RPMI7951 (cell line): Measurements from ENCODE around the gene GPC3. TPM values are rescaled to one million over a fixed set of nuclear protein-coding genes. Genes with fewer than 3 reads are reported as not detected.
"Not testable (repeated sequence)": the region's sequence is repeated elsewhere in the genome, so short reads cannot be mapped to it uniquely, and the experiment has no call there.

ENCODE experiments used
- DNase-seq: peaks from one replicate; pipeline ENCODE4 v3.0.0-alpha.2; 2012; ENCODE audit warnings: low read depth
- total RNA-seq: library from RNA; depleted of rRNA; stranded (reverse); fragments of >200 nt; shearing (Covaris generic); gene quantifications from 2 replicates; pipeline ENCODE4 v1.2.3, GENCODE V29; 2014; rRNA removed

The GPC3 gene
- total RNA-seq = 0.49 and 0.84 TPM in 2 replicates

GRCh38 chrX:133985164-133985966 lies at the start of gene GPC3:
Gene GPC3, minus strand, starts transcription at chrX:133985594.
- peak; percentile 48 for DNase-seq

GRCh38 chrX:134032441-134032840 lies 47.0 kb upstream of the GPC3 start:
- DNase-seq = no peak

GRCh38 chrX:134026565-134027311 lies 41.3 kb upstream of the GPC3 start:
- DNase-seq = peak; percentile 41

GRCh38 chrX:134025986-134026545 lies 40.7 kb upstream of the GPC3 start:
- no peak for DNase-seq

GRCh38 chrX:134024686-134025377 lies 39.4 kb upstream of the GPC3 start:
- no peak for DNase-seq

GRCh38 chrX:134023851-134024281 lies 38.5 kb upstream of the GPC3 start:
- DNase-seq = no peak

- DNase-seq = no peak
Measured at GRCh38 chrX:134020910-134021309, 35.5 kb upstream of the GPC3 start.

GRCh38 chrX:134019567-134020206 lies 34.3 kb upstream of the GPC3 start:
- no peak for DNase-seq

- not testable (repeated sequence) for DNase-seq
Measured at GRCh38 chrX:134016309-134016708, 30.9 kb upstream of the GPC3 start.

- DNase-seq = not testable (repeated sequence)
Measured at GRCh38 chrX:134015510-134015909, 30.1 kb upstream of the GPC3 start.

- DNase-seq = peak; percentile 2
Measured at GRCh38 chrX:134013524-134013923, 28.1 kb upstream of the GPC3 start.

GRCh38 chrX:134013092-134013497 lies 27.7 kb upstream of the GPC3 start:
- peak; percentile 80 for DNase-seq

GRCh38 chrX:134010690-134011089 lies 25.3 kb upstream of the GPC3 start:
- DNase-seq = no peak

- DNase-seq = no peak
Measured at GRCh38 chrX:134007716-134008115, 22.3 kb upstream of the GPC3 start.

GRCh38 chrX:134006484-134007161 lies 21.2 kb upstream of the GPC3 start:
- DNase-seq = no peak

- DNase-seq = peak; percentile 46
Measured at GRCh38 chrX:134004084-134004483, 18.7 kb upstream of the GPC3 start.

- DNase-seq = peak; percentile 10
Measured at GRCh38 chrX:134002921-134003615, 17.7 kb upstream of the GPC3 start.

GRCh38 chrX:134000260-134001245 lies 15.2 kb upstream of the GPC3 start:
- no peak for DNase-seq
